DOHH2 (cell line): ENCODE results near the gene SLC13A2.

Experiments
- CTCF ChIP-seq: fragments of 200-600 bp; sonication (generic); IDR thresholded peaks from one replicate; pipeline ENCODE4 v1.5.1; 2014; ENCODE audit warnings: antibody characterized with exemption, mild to moderate bottlenecking, low read depth, low read length; ENCODE audit not compliant: poor library complexity, severe bottlenecking
- EZH2phosphoT487 ChIP-seq: fragments of 200-600 bp; sonication (generic); IDR thresholded peaks from 2 replicates; pipeline ENCODE4 v1.6.1; 2017; ENCODE audit warnings: borderline replicate concordance, mild to moderate bottlenecking, antibody characterized with exemption, low read length, moderate library complexity, mixed read lengths

- no peak for TF ChIP-seq CTCF
- no peak for TF ChIP-seq EZH2phosphoT487
Observed at GRCh38 chr17:28497931-28498330, 24.5 kb downstream of the SLC13A2 start.
